NCI-H2029 (cell line): Measurements from ENCODE around the gene ABI3BP.

Experiments
- DNase-seq: peaks from one replicate; lab custom pipeline; 2025; lab: John Stamatoyannopoulos, UW

Gene ABI3BP

DNA sequence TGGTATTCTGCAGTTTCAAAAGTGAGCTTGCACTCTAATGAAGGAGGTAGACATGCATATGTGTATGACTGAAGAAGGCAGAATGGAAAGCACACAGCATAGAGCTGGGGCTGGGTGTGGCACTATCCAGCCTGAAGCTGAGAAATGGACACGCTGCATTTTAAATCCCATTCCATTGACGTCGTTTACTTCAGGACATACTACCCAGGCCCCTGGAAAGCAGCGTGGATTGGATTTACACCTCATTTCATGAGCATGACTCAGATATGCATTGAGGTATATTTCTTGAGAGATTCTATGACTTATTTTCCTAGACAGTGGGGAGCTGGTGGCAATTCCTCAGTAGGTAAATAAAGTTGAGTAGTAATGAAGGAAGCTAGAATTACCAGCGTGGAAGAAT is 101.4 kb downstream of the ABI3BP start:
- DNase-seq: no peak

DNA sequence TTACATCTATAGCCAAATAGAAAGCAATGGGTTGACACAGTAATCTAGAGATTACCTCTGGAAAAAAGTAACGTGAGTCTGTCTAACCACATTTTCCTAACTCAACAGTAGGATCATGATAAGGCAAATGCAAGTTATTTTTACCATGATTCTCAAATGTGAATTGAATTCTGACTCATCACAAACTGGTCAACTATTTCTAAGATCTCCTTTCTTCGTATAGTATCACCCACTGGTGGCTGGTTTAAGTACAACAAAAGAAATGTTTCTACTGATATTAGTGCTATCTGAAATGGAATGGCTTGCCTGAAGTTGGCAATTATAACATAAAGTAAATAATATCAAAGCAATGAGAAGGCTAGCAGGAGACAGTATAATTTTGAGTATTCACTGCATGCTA is 102.2 kb downstream of the ABI3BP start:
- no peak for DNase-seq

- no peak for DNase-seq
These were observed 104.3 kb downstream of the ABI3BP start for GRCh38 chr3:100888881-100889280.

DNA sequence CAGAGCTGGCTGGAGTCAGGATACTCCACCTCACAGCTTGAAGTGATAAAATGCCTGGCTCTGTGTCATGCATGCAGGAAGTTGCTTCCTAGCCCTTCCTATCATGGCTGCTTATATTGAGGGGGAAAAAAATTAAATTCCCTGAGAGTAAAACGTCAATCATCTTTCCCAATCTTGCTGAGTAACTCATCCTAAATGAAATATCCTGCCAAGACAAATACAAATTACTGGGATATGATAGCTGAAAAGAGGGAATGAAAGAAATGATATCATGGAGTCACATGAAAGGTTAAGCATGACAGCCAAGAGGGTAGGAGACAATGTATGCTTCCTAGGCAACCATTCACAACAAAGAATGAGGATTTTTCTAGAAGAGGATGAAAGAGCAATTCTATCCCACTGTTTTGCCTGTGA is 110.6 kb downstream of the ABI3BP start:
- DNase-seq: no peak

- DNase-seq: no peak
These were observed 112.4 kb downstream of the ABI3BP start for GRCh38 chr3:100880845-100881244.

DNA sequence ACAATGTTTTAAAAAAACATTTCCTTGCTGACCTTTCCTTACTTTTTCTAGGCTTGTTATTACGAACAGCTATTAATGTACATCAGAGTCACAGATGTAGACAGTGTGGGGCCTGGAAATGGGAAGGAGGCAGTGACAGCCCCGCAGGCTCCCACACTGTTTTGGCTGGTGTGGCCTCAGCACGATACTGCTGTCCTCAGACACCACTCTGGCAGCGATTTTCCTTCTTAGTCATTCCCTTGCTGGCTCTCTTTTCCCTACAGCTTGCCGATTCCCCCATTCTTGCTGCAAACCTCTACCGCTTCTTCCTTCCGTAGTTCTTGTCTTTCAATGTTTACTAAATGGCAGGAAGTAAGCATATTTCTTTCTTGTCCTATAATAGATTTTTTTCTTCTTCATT is 113.1 kb downstream of the ABI3BP start:
- DNase-seq: no peak

DNA sequence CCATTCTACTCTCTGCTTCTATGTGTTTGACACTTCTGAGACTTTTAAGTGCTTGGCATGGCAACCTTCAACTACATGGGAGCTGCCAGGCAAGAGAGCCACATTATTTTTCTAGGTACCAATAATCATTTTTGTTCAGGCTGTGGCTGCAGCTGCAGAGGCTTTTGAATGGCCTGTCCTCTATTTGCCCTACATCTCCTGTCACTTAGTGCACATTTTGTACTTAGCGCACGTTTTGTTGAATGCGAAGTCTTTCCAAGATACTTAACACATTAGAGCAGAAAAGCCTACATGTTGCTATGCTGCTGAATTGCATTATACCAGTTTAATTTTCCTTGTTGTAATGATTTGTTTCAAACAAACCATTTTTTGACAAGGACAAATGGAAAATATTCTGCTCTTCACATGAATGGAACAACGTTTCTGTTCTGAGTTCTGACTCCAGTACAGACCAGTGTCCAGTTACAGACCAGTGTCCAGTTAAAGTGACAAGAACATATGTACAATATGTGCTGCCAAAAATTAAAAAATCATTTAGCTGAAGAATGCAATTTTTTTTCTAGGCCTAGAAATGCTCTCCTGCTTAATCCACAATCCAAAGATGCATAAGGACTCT is 113.9 kb downstream of the ABI3BP start:
- DNase-seq: no peak

DNA sequence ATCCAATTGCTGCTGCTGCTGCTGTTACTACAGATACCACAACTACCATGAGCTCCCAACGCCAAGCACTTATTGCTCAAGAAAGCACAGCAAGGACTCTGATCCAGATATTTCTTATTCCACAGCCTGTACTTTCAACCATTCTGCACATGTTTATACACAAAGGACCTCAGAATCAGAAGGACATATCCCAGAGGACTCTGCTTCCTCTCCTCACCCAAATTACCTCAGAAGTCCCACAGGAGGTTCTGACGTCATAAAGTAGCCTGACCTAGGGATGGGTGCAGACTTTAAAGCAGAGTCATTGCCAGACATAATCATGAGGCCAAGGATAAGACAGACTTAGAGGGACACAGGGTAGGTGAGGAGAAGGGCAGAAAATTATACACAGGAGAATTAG is 115.9 kb downstream of the ABI3BP start:
- DNase-seq: no peak

DNA sequence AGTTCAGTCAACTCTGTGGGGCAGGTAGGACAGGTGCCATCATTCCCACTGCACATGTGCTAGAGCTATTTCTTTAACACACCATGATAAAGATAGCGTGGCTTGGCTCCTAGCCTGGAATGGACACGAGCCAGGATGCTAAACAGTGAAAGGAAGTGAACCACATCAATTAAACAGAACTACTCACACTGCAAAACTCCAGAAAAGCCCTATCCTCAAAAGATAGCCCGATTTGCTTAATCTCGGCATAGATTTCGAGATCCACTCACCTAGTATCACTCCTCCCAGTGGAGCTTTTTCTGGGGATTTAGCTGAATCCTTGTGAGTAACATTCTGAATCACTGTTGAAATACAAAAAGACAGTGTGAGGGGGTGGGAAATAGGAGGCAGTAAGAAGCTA is 118.0 kb downstream of the ABI3BP start:
- DNase-seq: peak; percentile 1

DNA sequence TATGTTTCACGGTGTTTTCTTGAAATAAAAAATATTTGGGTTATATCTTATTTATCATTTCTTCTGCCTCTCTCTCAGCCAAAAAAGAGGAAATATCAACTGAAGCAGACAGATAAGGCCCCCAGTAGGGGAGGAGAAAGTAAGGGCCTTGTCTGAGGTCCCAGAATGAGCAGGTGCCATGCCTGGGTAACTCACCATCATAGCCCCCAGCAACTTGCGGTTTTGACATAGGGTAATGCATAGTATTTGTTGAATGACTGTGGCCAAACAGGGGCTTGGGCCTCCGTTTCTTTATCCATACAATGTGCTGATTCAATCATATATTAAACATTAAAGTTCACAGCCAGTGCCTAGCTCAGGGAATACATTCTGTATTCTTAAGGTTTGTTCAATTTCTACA is 119.6 kb downstream of the ABI3BP start:
- DNase-seq: no peak

- DNase-seq: no peak
These were observed 121.9 kb downstream of the ABI3BP start for GRCh38 chr3:100871306-100871705.

GRCh38 chr3:100869787-100870186 is 123.4 kb downstream of the ABI3BP start:
- DNase-seq: no peak

DNA sequence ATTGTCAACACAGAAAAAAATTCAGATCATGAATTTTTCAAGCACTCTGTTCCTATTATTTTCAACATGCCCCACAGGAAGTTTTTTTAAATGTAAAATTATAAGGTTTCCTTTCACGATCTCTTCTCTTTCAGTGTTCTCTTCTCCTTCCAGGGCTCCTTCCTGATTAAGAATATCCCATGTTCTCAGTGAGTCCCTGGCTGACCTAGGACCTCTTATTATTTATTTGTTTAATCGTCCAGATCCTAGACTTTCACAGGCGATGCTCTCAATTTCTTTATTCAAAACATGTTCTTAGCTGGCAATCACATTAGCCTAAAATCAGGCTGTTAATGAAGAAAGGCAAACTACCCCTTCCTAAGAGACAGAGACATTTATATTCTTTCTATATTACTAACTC is 124.3 kb downstream of the ABI3BP start:
- no peak for DNase-seq

DNA sequence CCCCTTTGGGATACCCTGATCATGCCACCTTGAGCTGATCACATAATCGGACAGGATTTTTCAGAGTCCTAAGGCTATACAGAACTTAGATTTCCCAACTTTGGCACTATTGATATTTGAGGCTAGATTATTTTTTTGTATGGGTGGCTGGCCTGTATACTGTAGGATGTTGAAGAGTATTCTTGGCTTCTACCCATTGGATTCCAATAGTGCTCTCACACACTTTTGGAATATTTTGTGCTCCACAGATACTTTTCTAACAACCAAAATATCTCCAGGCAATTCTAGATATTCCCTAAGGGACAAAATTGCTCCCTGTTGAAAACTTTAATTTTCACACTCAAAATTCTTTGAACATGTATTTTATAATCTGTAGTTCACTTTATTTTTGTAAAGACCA is 125.1 kb downstream of the ABI3BP start:
- DNase-seq: no peak

DNA sequence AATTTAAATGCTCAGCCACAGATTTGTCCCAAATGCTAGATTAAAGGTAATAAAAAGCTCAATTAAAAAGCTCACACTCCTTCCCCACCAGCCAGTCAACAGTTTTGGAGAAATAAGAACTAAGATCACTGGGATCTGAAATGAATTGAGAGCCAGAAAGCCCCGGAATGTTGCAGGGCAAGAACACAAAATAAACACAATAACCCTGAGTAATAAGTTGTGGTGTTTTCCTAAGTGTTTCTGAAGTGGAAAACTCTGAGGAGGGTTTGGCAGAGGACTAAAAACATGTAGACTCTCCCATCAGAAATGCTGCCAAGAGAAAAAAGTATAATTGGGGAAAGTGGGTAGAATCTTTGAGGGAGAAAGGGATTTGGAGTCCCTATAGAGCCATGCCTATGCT is 127.8 kb downstream of the ABI3BP start:
- DNase-seq: no peak

DNA sequence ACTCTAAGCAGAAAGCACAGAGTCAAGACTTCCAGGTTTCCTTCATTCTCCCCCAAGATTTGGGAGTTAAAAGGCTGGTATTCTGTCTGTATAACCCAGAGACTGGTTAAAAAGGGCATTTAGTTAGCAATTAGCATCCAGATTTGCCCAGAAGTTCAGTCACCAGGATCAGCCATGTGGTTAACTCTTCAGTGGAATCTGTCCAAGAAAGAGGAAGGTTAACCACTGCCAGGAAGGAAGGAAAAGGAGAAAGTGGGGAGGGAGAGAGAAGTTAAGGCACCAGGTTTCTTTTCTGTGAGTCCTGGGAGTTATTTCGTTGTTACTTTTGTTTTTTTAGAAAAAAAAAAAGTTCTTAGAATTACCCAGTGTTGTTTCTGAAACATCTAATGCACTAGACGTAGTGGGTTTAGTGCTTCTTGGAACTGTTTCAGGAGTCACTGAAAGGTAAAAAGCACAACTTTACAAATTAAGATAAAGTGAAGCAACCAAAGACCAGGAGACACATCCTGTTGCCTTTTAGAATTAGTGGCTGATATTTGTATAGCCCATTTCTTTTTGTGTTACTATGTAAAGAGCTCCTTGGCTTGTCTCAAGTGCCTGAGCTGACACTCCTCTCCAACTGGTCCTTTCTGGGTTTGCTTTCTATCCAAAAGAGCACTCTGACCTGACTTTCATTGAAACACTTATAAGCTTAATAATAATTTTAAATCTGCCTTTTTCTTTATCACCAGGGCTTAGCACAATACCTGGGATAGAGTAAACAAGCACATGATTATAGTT is 128.6 kb downstream of the ABI3BP start:
- no peak for DNase-seq

DNA sequence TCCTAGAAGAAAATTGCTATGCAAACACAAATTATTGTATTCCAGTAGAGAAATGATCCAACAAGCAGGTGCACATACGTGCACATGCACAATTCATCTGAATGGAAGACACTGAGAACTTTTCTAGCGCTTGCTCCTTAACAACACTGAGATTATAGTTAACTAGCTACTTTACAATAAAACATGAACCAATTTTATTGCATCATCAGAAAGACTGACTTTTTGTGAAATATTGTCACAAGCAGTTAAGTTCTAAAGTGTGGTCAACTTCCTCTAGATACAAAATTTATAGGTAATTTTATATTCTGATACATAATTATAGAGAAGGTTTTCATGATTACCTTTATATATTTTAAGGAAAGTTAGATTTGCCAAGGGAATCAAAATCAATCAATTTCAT is 135.4 kb downstream of the ABI3BP start:
- no peak for DNase-seq

GRCh38 chr3:100856821-100857220 is 136.4 kb downstream of the ABI3BP start:
- no peak for DNase-seq

GRCh38 chr3:100852840-100853239 is 140.4 kb downstream of the ABI3BP start:
- DNase-seq: no peak

DNA sequence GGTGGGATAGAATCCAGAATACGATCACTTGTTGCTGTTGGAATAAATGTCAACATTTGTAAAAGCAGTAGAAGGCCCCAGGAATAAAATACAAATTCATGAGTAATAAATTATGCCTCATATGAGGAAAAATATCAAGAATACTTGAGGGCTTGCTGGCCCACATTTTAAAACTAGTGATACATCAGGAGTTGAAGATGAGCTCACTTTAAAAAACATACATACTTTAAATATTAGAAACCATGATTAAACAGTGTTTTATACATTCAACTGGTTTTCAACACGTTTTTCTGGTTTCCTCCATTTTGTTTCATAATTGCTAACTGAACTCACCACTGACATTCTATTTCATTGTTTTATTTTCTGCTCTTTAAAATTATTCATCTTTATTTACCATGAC is 142.5 kb downstream of the ABI3BP start:
- DNase-seq: no peak

GRCh38 chr3:100850156-100850555 is 143.1 kb downstream of the ABI3BP start:
- no peak for DNase-seq

GRCh38 chr3:100844063-100844936 is 148.9 kb downstream of the ABI3BP start:
- no peak for DNase-seq

- no peak for DNase-seq
These were observed 155.1 kb downstream of the ABI3BP start for GRCh38 chr3:100838157-100838556.
